Subcutaneous abdominal adipose tissue (tissue), 5 donors: Measurements from ENCODE around the gene ELMO2.

Experiments
- H3K27ac ChIP-seq: one replicate; pipeline ENCODE4 v1.7.0; 2013; ENCODE audit warnings: low read depth, mild to moderate bottlenecking, inconsistent platforms, low read length, moderate library complexity
- H3K27me3 ChIP-seq, 5 donors: one replicate each; pipeline ENCODE4 v1.7.0; 2013; ENCODE audit warnings: low read length in 5 of 5, inconsistent platforms in 1 of 5; ENCODE audit not compliant: control insufficient read depth in 5 of 5, insufficient read depth in 4 of 5
- H3K36me3 ChIP-seq, 5 donors: one replicate each; pipeline ENCODE4 v1.7.0; 2013; ENCODE audit warnings: low read length in 5 of 5; ENCODE audit not compliant: control insufficient read depth in 5 of 5, insufficient read depth in 5 of 5
- H3K4me1 ChIP-seq, 5 donors: one replicate each; pipeline ENCODE4 v1.7.0; 2013; ENCODE audit warnings: low read length in 5 of 5, mild to moderate bottlenecking in 3 of 5, moderate library complexity in 1 of 5; ENCODE audit not compliant: control insufficient read depth in 5 of 5, insufficient read depth in 5 of 5
- H3K4me3 ChIP-seq, 5 donors: one replicate each; pipeline ENCODE4 v1.7.0; 2013; ENCODE audit warnings: low read length in 5 of 5, low read depth in 1 of 5
- H3K9ac ChIP-seq, 5 donors: one replicate each; pipeline ENCODE4 v1.7.0; 2013; ENCODE audit warnings: low read length in 5 of 5, mild to moderate bottlenecking in 4 of 5, moderate library complexity in 3 of 5
- H3K9me3 ChIP-seq, 5 donors: one replicate each; pipeline ENCODE4 v1.7.0; 2013; ENCODE audit warnings: low read length in 5 of 5; ENCODE audit not compliant: control insufficient read depth in 5 of 5
- donor health status: healthy.
- donor health status: healthy.
- donor health status: healthy.
- donor health status: healthy.
- donor health status: healthy.

The ELMO2 gene

DNA sequence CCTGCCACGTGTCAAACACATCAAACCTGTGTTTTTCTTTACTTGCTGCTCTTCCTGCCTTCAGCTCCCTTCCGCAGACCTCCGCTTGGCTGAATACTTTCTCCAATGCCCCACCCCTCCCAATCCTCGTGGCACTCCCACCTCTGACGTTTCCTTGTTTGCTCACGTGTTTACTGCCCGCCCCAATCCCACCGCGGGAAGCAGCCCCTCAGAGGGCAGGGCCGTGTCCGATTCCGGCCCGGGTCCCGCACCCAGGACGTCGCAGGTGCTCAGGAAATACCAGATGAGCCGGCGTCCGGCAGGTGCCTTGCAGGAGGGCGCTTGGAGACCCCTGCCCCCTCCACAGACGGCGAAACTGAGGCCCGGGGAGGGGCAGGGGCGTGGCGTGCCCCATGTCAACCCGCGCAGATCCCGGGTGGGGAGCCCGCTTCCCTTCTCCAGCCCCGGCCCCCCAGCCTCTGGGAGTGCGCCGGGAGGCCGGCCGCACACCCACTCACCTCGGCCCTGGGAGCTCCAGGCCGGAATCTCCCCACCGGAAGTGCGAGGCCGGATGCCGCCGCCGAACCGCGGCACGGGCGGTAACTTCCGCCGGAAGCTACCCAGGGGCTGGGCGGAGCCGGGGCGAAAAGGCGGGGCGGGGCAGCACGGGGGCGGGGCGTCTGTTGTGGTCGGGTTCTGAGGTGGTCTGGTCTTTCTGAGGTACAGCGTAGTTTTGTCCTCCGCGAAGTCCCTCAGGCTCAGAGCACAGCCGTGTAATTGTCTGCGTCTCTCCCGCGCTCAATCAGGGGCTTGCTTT lies 42.3 kb downstream of the ELMO2 start:
- peaks cover 0 to 48% (median 43%) of the 10 kb centered on the region in 5 donors for H3K36me3 ChIP-seq

DNA sequence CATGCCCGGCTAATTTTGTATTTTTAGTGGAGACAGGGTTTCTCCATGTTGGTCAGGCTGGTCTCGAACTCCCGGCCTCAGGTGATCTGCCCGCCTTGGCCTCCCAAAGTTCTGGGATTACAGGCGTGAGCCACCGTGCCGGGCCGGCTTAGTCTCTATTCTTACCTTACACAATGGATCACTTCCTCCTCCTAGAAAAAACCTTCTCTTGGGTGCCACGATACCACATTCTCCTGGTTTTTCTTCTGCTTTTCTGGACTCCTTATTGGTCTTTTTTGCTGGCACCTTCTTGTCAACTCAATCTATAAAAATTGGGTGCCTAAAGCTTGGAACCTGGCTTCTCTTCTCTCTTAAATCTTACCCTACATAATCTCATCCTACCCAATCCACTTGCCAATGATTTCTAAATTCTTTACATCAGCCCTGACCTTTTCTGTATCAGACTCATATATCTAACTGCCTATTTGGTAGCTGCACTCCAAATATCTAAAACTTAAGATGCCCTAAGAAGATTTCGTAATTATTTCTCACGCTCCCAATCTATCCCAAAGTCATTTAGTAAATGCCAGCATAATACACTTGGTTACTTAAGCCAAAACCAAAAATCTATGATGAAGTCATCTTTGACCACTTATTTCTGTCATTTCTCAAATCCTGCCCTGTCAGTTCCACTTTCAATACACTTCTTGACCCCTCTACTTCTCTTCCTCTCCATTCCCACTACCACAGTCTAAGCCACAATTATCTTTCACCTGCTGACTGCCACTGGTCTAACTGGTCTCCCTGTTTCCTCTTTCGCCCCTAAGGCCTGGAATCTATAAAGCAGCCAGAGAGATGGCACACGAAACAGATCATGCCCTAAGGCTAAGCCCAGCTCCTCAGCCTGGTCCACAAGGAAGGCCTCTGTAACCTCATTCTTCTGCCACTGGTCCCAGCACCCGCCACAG lies 43.2 kb downstream of the ELMO2 start:
- peak overlapping the region; percentile 79 to 91 (median 88) for H3K4me3 ChIP-seq
- no peaks in the 10 kb centered on the region for H3K9me3 ChIP-seq
- peaks cover 0 to 44% (median 37%) of the 10 kb centered on the region in 5 donors for H3K36me3 ChIP-seq
- H3K4me1 ChIP-seq, result peaks cover 11 to 63% (median 53%) of the 10 kb centered on the region in 5 donors
- peak overlapping the region; percentile 99 for H3K27ac ChIP-seq
- peak overlapping the region; percentile 93 to 98 (median 96) for H3K9ac ChIP-seq
- H3K27me3 ChIP-seq, result no peaks in the 10 kb centered on the region

More for the DNA sequence above, 42.3 kb downstream of the ELMO2 start:
- Histone ChIP-seq H3K9ac (peak overlapping the region; percentile 93 to 98 (median 96)), H3K4me1 (peaks cover 11 to 54% (median 50%) of the 10 kb centered on the region in 5 donors), H3K4me3 (peak overlapping the region; percentile 80 to 91 (median 88)), H3K9me3 (no peaks in the 10 kb centered on the region), H3K27ac (peak overlapping the region; percentile 99), H3K27me3 (no peaks in the 10 kb centered on the region)

- peak overlapping the region in 2 of 5 donors; percentile 2 to 15 for H3K9ac ChIP-seq
- peaks cover 13 to 71% (median 63%) of the 10 kb centered on the region in 5 donors for H3K4me1 ChIP-seq
- no peaks in the 10 kb centered on the region for H3K9me3 ChIP-seq
- no peaks in the 10 kb centered on the region for H3K27me3 ChIP-seq
- peak overlapping the region; percentile 21 for H3K27ac ChIP-seq
- no peak overlapping the region for H3K4me3 ChIP-seq
- H3K36me3 ChIP-seq, result peaks cover 0 to 35% (median 26%) of the 10 kb centered on the region in 5 donors
Observed at GRCh38 chr20:46361811-46362210, 44.6 kb downstream of the ELMO2 start.

- Histone ChIP-seq H3K9me3 (no peaks in the 10 kb centered on the region), H3K9ac (peak overlapping the region in 1 of 5 donors; percentile 15), H3K4me3 (no peak overlapping the region), H3K27ac (peak overlapping the region; percentile 21), H3K27me3 (no peaks in the 10 kb centered on the region), H3K36me3 (peaks cover 0 to 32% (median 21%) of the 10 kb centered on the region in 5 donors), H3K4me1 (peaks cover 15 to 75% (median 67%) of the 10 kb centered on the region in 5 donors)
Observed at GRCh38 chr20:46361381-46361780, 45.0 kb downstream of the ELMO2 start.

GRCh38 chr20:46359233-46359751 lies 47.1 kb downstream of the ELMO2 start:
- H3K9me3 ChIP-seq, result no peaks in the 10 kb centered on the region
- H3K36me3 ChIP-seq, result peaks cover 0 to 37% (median 16%) of the 10 kb centered on the region in 5 donors
- H3K27me3 ChIP-seq, result no peaks in the 10 kb centered on the region
- H3K9ac ChIP-seq, result peak overlapping the region in 3 of 5 donors; percentile 6 to 16 (median 6)
- H3K27ac ChIP-seq, result peak overlapping the region; percentile 19
- H3K4me1 ChIP-seq, result peaks cover 15 to 69% (median 65%) of the 10 kb centered on the region in 5 donors
- H3K4me3 ChIP-seq, result peak overlapping the region in 1 of 5 donors; percentile 29

DNA sequence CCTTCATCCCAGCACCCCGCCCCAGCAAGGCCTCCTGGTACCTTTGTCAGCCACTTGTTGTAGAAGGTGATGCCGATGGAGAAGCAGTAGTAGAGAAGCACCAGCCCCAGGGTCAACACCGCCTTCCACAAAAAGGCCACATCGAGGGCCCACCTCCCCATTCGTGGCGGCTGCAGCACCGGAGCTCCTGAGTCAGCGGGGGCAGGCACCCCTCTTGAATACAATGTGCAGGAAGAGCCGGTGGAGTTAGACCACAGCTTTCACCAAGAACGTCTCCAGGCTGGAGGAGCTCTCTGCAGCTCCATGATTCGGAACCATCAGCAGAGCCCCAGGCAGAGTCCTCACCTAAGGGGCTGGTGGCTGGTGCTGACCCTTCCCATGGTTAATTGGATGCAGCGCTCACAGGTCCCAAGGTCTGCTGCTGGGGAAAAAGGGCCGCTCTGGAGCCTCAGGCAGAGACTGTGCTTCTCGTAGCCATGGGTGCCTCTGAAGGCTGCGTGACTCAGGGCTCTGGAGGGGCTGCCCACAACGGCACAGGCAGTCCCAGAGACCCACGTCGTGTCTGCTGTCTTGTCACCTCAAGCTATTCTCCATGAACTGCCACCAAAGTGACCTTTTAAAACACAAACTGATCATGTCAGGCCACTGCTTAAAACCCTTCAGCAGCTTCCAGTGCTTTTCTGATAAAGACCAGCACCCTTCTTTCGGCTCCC lies 47.9 kb downstream of the ELMO2 start:
- no peaks in the 10 kb centered on the region for H3K27me3 ChIP-seq
- H3K4me3 ChIP-seq, result peak overlapping the region in 1 of 5 donors; percentile 29
- H3K4me1 ChIP-seq, result peaks cover 15 to 66% (median 61%) of the 10 kb centered on the region in 5 donors

DNA sequence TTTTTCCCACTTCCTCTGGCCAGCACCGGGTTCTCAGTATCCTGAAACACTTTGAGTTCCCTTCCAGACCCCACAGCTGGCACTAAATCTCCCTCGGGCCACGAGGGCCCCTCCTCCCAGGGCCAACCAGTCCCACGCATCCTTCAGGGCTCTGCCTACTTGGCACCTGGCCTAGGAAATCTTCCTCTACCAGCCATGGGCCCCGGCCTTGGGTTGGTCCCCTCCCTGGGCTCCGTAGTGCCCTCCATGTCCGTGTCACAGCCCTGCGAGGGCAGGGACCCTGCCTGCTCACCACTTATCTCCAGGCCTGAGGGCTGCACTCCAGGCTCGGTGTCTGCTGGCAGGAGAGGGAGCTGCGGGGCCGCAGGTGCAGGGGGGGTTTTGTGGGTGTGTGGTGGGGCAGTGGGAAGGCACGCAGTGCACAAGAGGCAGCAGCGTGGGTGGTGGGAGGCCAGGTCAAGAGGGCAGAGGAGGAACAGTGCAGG lies 49.3 kb downstream of the ELMO2 start:
- H3K9ac ChIP-seq, result peak overlapping the region in 3 of 5 donors; percentile 12 to 39 (median 34)
- H3K4me3 ChIP-seq, result peak overlapping the region in 1 of 5 donors; percentile 4
- H3K4me1 ChIP-seq, result peaks cover 11 to 53% (median 49%) of the 10 kb centered on the region in 5 donors
- H3K27ac ChIP-seq, result no peak overlapping the region
- no peaks in the 10 kb centered on the region for H3K9me3 ChIP-seq
- peaks cover 0 to 47% (median 16%) of the 10 kb centered on the region in 5 donors for H3K36me3 ChIP-seq
- no peaks in the 10 kb centered on the region for H3K27me3 ChIP-seq

More for the DNA sequence above, 47.9 kb downstream of the ELMO2 start:
- Histone ChIP-seq H3K27ac (peak overlapping the region; percentile 19), H3K9me3 (no peaks in the 10 kb centered on the region), H3K9ac (peak overlapping the region in 1 of 5 donors; percentile 6), H3K36me3 (peaks cover 0 to 43% (median 16%) of the 10 kb centered on the region in 5 donors)

GRCh38 chr20:46356195-46357029 lies 50.0 kb downstream of the ELMO2 start:
- H3K4me1 ChIP-seq, result peaks cover 11 to 46% (median 42%) of the 10 kb centered on the region in 5 donors
- no peak overlapping the region for H3K27ac ChIP-seq
- H3K9ac ChIP-seq, result peak overlapping the region in 3 of 5 donors; percentile 12 to 34 (median 12)
- H3K4me3 ChIP-seq, result peak overlapping the region in 1 of 5 donors; percentile 4
- no peaks in the 10 kb centered on the region for H3K27me3 ChIP-seq
- H3K9me3 ChIP-seq, result no peaks in the 10 kb centered on the region
- peaks cover 0 to 45% (median 20%) of the 10 kb centered on the region in 5 donors for H3K36me3 ChIP-seq
